Vein endothelial cell (primary cell): ENCODE data around the gene METTL3. TPM values are rescaled to one million over a fixed set of nuclear protein-coding genes. Genes with fewer than 3 reads are reported as not detected.

ENCODE experiments used
- total RNA-seq: library from RNA; depleted of rRNA; stranded (reverse); fragments of >200 nt; gene quantifications from 2 replicates; pipeline ENCODE4 v1.2.3, GENCODE V29; 2012

The METTL3 gene
- 48.3 and 67.0 TPM in 2 replicates for total RNA-seq

DNA sequence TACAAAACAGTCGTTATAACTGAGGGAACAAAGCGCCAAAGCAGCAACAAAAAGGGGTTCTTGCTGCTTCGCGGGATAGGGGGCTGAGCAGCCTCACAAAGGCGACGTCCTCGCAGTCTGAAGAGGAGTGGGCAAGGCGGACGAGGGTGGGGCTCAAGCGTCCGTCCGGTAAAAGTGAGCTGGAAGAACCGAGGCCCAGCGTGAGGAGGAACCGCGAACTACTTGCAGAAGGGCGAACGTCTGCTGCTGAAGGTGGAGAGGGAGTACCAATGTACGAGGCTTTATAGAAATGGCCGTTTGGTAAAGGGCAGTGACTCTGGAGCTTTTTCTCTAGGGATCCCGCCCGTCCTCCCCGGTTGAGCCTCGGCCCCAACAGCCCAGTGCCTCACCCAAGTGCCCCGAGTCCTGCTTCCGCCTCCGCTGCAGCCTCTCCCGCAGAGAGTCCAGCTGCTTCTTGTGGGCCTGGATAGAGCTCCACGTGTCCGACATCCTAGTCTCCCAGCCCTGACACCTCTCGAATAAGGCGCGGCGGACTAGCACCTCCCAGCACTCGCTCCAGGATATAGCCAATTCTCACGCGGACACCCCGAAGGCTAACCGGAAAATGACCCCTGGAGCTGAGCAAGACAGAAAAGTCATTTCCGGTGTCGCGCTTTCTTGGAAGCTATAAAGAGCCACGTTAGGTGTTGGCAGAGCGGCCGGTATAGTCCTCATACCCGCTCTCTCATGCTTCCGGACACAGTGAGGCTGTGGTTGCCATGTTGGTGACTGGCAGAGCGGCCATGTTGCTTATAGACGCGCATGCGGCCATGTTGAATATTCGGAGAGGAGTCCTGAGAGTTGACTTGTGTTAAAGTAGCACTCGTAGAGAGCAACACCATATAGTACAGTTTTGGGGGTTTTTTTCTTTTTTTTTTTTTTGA lies at the start of gene METTL3:
TSS of gene METTL3 (minus strand) at position 606 of the 923 bp plus-strand sequence. CDS start at position 489, 117 bp downstream.

DNA sequence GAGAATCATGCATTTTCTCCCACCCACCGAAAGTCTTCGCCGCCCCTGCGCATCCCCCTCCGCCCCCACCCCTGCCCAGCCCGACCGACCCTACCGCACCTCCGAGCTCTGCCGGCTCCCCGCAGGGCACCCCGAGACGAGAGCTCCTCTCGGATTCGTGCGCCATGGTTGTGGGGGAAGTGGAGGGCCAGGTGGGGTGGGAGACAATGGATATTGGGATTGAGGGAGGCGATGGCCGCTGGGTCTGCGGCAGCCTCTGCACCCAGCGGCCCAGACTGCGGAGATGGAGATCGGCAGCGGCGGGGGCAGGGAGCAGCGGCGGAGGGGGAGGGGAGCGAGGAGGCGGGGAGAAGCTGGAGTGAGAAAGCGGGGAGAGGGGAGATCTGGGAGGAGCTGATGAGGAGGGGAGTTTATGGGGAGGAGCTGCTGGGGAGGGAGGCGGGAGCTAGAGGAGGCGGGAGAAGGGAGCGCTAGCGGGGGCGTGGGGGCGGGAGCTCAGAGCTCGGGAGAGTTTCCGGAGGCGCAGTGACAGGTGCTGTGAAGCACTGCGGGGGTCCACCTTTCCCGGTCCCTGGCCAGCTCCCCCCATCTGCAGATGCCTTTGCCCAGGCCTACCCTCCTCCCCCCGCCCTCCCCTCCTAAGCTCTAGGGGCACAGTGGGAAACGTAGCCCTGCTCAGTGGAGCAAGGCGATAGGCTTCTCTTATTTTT lies 15.0 kb upstream of the METTL3 start, which contains the start of gene SALL2:
TSS of gene SALL2 (minus strand) at position 385 of the 710 bp plus-strand sequence. CDS start at position 166, 219 bp downstream.

DNA sequence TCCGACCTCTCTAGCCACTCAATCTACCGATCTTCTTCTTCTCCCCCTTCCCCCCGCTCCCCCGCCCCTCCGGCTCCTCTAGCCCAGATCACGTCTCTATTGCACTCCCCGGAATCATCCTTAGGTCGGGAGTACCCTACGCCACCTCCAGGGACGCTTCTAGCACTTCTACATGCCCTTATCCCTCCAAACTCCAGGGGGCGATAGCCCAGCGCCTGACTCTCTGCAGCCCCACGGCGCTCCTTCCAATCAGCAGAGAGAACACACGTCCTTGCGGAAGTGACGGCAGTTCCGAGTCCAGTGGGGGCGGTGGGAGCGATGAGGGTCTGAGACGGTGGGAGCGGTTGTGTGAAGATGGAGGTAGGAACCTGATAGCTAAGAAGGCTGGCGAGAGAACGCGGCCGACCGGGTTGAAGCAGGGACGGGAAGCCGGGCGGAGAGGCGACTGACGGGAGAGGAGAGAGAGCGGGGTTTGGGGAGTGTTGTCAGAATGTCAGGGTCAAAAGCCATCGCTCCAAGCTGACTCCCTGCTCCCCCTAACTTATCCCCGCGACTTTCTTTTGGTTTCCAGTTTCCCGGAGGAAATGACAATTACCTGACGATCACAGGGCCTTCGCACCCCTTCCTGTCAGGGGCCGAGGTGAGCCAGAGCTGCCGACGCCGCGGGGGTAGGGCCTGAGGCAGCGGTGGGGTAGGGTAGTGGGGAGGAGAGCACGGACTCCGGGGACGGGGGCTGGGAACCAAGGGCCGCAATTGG lies 34.0 kb downstream of the METTL3 start, which contains the start of the genes RAB2B and TOX4:
TSS of gene RAB2B (minus strand) at position 35 of the 757 bp plus-strand sequence. CDS start 87 bp downstream, outside the sequence.
TSS of gene TOX4 (plus strand) at position 271 of the 757 bp plus-strand sequence. CDS start at position 355, 84 bp downstream.

DNA sequence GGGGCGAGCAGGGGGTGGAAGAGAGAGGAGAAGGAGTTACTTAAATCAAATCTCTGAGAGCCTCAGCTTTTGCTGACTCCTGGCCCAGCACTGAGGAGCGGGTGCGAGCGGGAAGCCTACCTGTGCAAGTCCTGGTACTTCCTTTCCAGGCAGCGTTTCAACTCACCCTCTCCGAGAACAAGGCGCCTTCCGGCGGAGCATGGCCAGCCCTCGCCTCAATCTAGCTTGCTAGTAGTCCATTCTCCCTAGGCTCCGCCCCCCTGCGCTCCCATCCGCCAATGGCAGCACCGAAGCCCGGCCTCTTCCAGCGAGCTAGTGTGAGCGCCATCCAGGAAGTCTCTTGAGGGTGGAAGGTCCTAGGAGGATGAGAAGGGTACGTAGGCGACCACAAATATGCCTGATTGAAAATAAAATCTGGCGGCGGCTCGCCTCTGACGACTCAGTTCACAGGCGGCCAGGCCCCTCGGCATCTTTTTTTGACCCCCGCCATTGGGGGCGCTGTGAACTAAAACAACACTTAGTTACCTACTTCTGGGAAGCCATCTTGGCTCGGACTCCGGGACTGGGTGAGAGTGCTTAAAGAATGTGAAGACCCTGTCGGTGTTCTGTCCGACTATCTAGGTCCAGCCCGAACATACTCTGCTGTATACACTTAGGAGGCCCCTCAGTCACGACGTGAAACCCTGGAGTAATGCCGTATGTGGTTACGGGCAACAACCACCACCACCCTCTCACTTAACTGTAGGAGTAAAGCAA lies 55.0 kb downstream of the METTL3 start, which contains the start of gene CHD8:
TSS of gene CHD8 (minus strand) at position 212 of the 756 bp plus-strand sequence. CDS start 24,480 bp downstream, outside the sequence.

Other genes starting within 250 kb of the METTL3 start
- gene HNRNPC, start 241.9 kb downstream of the METTL3 start, total RNA-seq, result 625 and 850 TPM in 2 replicates
- gene RPGRIP1, start 231.3 kb downstream of the METTL3 start, total RNA-seq, result not detected in 2 replicates
- 68.9 and 86.5 TPM in 2 replicates for gene SUPT16H, start 127.3 kb downstream of the METTL3 start, total RNA-seq
- 72.5 and 78.0 TPM in 2 replicates for gene CHD8, start 55.2 kb downstream of the METTL3 start, total RNA-seq
- gene RAB2B, start 34.4 kb downstream of the METTL3 start, total RNA-seq, result 33.0 and 41.5 TPM in 2 replicates
- gene TOX4, start 34.1 kb downstream of the METTL3 start, total RNA-seq, result 41.2 and 50.1 TPM in 2 replicates
- 0.86 and 0.98 TPM in 2 replicates for gene SALL2, start 15.0 kb upstream of the METTL3 start, total RNA-seq
- not detected in 2 replicates for gene OR10G3, start 68.7 kb upstream of the METTL3 start, total RNA-seq
- gene OR10G2, start 123.6 kb upstream of the METTL3 start, total RNA-seq, result not detected in 2 replicates
- gene OR4E2, start 142.5 kb upstream of the METTL3 start, total RNA-seq, result not detected in 2 replicates
- gene OR4E1, start 162.5 kb upstream of the METTL3 start, total RNA-seq, result not detected in 2 replicates